Measurements from ENCODE around the gene CSAG3. TPM values are rescaled to one million over a fixed set of nuclear protein-coding genes. Genes with fewer than 3 reads are reported as not detected.
"Not testable (repeated sequence)": the region's sequence is repeated elsewhere in the genome, so short reads cannot be mapped to it uniquely, and the experiment has no call there.

Gene CSAG3
- total and polyA plus RNA-seq, 8 donors = not detected

DNA sequence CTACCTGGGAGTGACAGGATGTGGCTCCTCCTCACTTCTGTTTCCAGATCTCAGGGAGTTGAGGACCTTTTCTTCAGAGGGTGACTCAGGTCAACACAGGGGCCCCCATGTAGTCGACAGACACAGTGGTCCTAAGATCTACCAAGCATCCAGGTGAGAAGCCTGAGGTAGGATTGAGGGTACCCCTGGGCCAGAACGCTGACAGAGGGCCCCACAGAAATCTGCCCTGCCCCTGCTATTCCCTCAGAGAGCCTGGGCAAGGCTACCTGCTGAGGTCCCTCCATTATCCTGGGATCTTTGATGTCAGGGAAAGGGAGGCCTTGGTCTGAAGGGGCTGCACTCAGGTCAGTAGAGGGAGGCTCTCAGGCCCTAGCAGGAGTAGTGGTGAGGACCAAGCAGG lies 23.9 kb upstream of the CSAG3 start:
- DNase-seq = no peak
- no peaks in the 10 kb centered on the region for H3K4me1 ChIP-seq
- H3K36me3 ChIP-seq = no peaks in the 10 kb centered on the region
- H3K4me3 ChIP-seq = no peak overlapping the region
- H3K27ac ChIP-seq = no peak overlapping the region
- H3K9me3 ChIP-seq = no peaks in the 10 kb centered on the region
- 52 to 89% (median 75%) methylated on average over 1 to 2 of the region's 2 CpGs for WGBS, 5 donors
- H3K27me3 ChIP-seq = no peaks in the 10 kb centered on the region
- TF ChIP-seq, protein P1, sequence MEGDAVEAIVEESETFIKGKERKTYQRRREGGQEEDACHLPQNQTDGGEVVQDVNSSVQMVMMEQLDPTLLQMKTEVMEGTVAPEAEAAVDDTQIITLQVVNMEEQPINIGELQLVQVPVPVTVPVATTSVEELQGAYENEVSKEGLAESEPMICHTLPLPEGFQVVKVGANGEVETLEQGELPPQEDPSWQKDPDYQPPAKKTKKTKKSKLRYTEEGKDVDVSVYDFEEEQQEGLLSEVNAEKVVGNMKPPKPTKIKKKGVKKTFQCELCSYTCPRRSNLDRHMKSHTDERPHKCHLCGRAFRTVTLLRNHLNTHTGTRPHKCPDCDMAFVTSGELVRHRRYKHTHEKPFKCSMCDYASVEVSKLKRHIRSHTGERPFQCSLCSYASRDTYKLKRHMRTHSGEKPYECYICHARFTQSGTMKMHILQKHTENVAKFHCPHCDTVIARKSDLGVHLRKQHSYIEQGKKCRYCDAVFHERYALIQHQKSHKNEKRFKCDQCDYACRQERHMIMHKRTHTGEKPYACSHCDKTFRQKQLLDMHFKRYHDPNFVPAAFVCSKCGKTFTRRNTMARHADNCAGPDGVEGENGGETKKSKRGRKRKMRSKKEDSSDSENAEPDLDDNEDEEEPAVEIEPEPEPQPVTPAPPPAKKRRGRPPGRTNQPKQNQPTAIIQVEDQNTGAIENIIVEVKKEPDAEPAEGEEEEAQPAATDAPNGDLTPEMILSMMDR (IDR thresholded peaks at IDR 0.05) = no peak
- TF ChIP-seq EP300 (IDR thresholded peaks at IDR 0.05) = no peak
- TF ChIP-seq POLR2AphosphoS5 (IDR thresholded peaks at IDR 0.05) = no peak
- no peak for TF ChIP-seq POLR2A (IDR thresholded peaks at IDR 0.05)
- intact Hi-C loops (cut with DNase I; ENCODE audit: low total_unique reads) = no loop called here

DNA sequence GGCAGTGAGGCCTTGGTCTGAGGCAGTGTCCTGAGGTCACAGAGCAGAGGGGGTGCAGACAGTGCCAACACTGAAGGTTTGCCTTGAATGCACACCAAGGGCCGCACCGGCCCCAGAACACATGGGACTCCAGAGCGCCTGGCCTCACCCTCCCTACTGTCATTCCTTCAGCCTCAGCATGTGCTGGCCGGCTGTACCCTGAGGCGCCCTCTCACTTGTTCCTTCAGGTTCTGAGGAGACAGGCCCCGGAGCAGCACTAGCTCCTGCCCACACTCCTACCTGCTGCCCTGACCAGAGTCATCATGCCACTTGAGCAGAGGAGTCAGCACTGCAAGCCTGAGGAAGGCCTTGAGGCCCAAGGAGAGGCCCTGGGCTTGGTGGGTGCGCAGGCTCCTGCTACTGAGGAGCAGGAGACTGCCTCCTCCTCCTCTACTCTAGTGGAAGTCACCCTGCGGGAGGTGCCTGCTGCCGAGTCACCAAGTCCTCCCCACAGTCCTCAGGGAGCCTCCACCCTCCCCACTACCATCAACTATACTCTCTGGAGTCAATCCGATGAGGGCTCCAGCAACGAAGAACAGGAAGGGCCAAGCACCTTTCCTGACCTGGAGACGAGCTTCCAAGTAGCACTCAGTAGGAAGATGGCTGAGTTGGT lies 23.0 kb upstream of the CSAG3 start:
- intact Hi-C loops (cut with DNase I; ENCODE audit: low total_unique reads) = no loop called here
- no peaks in the 10 kb centered on the region for H3K27me3 ChIP-seq
- no peak overlapping the region for H3K27ac ChIP-seq
- WGBS, 5 donors = 60 to 96% (median 91%) methylated on average over 1 to 12 of the region's 12 CpGs
- no peaks in the 10 kb centered on the region for H3K9me3 ChIP-seq
- no peaks in the 10 kb centered on the region for H3K36me3 ChIP-seq
- TF ChIP-seq, protein P1 (IDR thresholded peaks at IDR 0.05) = no peak
- TF ChIP-seq POLR2A (IDR thresholded peaks at IDR 0.05) = no peak
- TF ChIP-seq EP300 (IDR thresholded peaks at IDR 0.05) = no peak
- TF ChIP-seq POLR2AphosphoS5 (IDR thresholded peaks at IDR 0.05) = no peak
- H3K4me1 ChIP-seq = no peaks in the 10 kb centered on the region
- no peak overlapping the region for H3K4me3 ChIP-seq
- DNase-seq = no peak

DNA sequence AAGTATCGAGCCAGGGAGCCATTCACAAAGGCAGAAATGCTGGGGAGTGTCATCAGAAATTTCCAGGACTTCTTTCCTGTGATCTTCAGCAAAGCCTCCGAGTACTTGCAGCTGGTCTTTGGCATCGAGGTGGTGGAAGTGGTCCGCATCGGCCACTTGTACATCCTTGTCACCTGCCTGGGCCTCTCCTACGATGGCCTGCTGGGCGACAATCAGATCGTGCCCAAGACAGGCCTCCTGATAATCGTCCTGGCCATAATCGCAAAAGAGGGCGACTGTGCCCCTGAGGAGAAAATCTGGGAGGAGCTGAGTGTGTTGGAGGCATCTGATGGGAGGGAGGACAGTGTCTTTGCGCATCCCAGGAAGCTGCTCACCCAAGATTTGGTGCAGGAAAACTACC lies 22.5 kb upstream of the CSAG3 start:
- 79 to 93% (median 87%) methylated on average over 9 to 12 of the region's 12 CpGs for WGBS, 5 donors
- H3K36me3 ChIP-seq; H3K9me3 ChIP-seq; H3K27ac ChIP-seq; DNase-seq; intact Hi-C loops (cut with DNase I; ENCODE audit: low total_unique reads); H3K27me3 ChIP-seq; H3K4me3 ChIP-seq; H3K4me1 ChIP-seq: not testable (repeated sequence)

DNA sequence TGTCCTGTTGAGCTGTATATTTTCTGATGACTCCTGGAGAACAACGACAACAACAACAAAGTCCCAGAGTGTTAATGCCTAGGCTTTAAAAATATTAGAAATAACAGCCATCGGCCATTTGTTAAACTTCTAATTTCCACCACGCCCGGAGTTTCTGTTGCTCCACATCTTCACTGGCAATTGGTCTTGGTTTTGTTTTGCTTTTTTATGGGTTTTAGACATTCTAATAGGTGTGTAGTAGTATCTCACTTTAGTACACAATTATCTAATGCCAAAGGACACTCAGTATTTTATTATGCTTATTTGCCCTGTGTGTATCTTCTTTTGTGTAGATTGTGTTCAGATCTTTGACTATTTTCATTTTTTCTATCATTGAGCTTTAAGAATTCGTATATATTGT lies 20.5 kb upstream of the CSAG3 start:
- no peak for DNase-seq
- Histone ChIP-seq H3K27me3 (no peaks in the 10 kb centered on the region), H3K9me3 (no peaks in the 10 kb centered on the region), H3K4me3 (no peak overlapping the region), H3K27ac (no peak overlapping the region), H3K4me1 (no peaks in the 10 kb centered on the region), H3K36me3 (no peaks in the 10 kb centered on the region)
- WGBS, 5 donors = 76 to 90% (median 81%) methylated on average over 5 of the region's 5 CpGs
- TF ChIP-seq, protein P1 (IDR thresholded peaks at IDR 0.05) = no peak
- intact Hi-C loops (cut with DNase I; ENCODE audit: low total_unique reads) = no loop called here

DNA sequence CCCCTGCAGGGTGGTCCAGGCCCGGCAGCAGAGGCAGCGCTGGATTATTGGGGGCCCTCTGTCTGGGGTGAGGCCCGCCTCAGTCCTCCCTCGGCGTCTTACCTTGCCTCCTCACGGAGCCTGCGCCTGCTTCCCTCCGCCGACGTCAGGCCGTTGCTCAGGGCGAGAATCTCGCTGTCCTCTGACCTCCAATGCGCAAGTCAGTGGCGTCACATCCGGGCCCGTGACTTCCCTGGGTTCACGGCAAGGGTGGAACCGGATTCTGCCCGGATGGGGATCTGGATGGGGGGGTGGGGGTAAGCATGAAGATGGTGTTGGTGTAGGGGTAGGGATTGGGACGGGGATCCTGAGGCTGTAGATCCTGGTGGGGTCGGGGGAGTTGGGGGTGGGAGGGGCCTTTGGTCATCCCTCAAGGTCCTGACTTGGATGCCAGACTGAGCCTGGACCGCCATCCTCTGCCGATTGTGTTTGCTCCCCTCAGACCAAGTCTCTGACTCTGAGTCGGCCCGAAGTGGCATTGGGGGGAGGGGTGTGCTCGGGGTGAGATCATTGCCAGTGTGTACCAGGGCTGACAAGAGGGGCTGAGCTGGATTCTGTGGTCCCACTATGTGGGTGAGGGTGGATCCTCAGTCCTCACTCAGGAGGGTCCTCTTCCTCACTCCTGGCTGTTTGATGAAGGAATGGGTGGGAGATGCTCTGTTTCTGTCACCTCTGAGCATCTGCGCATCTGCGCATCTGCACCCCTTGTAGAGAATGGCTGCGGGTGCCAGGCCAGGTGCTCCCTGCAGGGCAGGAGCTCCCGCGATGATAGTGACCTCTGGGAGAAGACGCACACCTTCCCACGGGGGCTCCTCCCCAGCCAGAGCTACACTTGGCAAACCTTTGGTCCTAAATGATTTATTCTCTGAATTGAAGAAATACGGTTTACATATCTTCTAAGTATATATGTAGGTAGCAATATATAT lies 5.0 kb upstream of the CSAG3 start, which contains the start of gene MAGEA2:
MAGEA2 (minus strand) TSS at position 157 of the 965 bp plus-strand sequence. CDS start 2,479 bp downstream, outside the sequence.
- WGBS, 5 donors = no CpG with 5 or more reads among the region's 35 CpGs
- H3K4me1 ChIP-seq; H3K4me3 ChIP-seq; DNase-seq; H3K36me3 ChIP-seq; H3K27ac ChIP-seq; H3K27me3 ChIP-seq; H3K9me3 ChIP-seq; intact Hi-C loops (cut with DNase I; ENCODE audit: low total_unique reads): not testable (repeated sequence)

DNA sequence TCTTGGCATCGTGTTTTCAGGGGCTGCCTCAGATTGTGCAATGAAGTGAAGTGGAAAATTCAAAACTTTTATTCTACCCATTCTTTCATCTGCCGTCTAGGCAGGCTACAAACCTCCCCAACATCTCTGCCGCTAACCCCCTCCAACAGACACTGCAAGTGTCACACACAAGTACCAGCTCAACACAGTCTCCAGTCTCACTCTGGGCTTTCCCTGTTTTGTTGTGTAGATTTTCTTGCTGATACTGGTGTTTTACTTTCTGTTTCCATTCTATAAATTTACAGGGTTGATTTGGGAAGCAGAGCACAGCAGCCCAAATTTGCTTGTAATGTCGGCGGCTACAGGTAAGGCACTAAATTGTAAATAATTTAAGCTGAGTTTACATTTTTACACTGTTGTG lies 4.1 kb upstream of the CSAG3 start:
- H3K36me3 ChIP-seq; H3K27ac ChIP-seq; H3K27me3 ChIP-seq; DNase-seq; H3K9me3 ChIP-seq; intact Hi-C loops (cut with DNase I; ENCODE audit: low total_unique reads); H3K4me3 ChIP-seq; H3K4me1 ChIP-seq: not testable (repeated sequence)
- WGBS, 5 donors = no CpG with 5 or more reads among the region's 5 CpGs

DNA sequence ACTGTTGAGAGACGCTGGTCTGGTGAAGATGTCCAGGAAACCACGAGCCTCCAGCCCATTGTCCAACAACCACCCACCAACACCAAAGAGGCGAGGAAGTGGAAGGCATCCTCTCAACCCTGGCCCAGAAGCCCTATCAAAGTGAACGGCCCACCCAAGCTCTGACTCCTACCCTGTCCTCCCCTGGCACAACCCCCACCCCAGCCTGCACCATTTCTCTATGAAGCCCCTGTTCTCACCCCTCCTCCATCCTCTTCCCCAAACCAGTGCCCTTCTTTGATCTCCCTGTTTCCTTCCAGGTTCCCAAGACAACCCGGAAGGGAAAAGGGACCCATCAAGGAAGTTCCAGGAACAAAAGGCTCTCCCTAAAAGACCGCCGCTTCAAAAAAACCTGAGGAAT lies 526 bp downstream of the CSAG3 start:
- H3K4me1 ChIP-seq; H3K27me3 ChIP-seq; H3K27ac ChIP-seq; H3K4me3 ChIP-seq; H3K36me3 ChIP-seq; intact Hi-C loops (cut with DNase I; ENCODE audit: low total_unique reads); H3K9me3 ChIP-seq; DNase-seq: not testable (repeated sequence)
- 46 to 100% (median 60%) methylated on average over 1 to 4 of the region's 7 CpGs for WGBS, 5 donors

DNA sequence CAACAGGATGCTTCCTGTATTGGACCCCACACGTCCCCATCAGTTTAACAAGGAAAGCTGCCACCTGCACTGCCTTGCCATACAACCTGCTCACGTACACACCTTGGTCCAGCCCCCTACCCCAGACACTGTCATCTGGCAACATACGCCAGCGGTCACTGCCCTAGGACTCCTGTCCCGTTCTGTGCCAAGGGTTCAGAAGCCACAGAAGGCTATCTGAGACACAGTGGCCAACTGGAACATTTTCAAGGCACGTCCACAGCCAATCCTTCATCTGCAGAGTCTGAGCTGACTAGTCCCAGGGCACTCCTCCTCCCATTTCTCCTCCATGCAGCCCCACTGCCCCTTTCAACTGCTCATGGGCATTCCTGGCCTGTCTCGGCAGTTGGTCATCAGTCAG lies 2.6 kb downstream of the CSAG3 start:
- DNase-seq; H3K27me3 ChIP-seq; H3K36me3 ChIP-seq; intact Hi-C loops (cut with DNase I; ENCODE audit: low total_unique reads); H3K4me1 ChIP-seq; H3K4me3 ChIP-seq; H3K27ac ChIP-seq; H3K9me3 ChIP-seq: not testable (repeated sequence)
- 82 to 97% (median 86%) methylated on average over 2 to 3 of the region's 7 CpGs; no CpG with 5 or more reads in 2 of the 5 donors for WGBS, 5 donors
